Measurements from ENCODE around the gene ZNF646.

DNA sequence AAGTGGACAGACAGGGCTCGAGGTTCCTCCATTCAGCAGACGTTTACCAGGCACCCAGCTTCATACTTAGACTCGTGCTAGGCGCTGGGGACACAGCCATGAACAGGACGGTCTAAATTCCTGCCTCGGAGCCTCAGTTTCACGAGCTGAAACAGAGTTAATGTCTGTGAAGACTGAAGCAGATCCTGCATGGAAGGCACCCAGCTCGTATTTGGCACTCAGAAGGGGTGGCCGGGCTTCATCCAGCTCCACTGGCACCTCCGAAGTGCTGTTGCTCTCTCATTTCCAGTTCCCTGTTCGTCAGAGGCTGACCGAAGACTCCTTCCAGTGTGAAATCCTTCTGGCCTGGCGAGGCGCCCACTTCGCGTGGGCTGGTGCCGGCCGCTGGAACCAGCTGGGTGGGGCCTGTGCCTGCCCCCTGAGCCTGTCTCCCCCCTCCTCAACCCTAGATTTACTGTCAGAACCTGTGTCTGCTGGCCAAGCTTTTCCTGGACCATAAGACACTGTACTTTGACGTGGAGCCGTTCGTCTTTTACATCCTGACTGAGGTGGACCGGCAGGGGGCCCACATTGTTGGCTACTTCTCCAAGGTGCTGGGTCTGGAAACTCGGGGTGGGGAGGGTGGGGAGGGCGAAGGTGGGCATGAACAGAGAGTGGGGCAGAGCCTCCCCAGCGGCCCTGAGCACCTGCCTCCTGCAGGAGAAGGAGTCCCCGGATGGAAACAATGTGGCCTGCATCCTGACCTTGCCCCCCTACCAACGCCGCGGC, 55.5 kb downstream of the ZNF646 start:
- no peak for TF ChIP-seq CTCF (IDR thresholded peaks at IDR 0.05)
- no peak for TF ChIP-seq EP300 (IDR thresholded peaks at IDR 0.05)
- no peak for TF ChIP-seq POLR2A (IDR thresholded peaks at IDR 0.05)

Data from gastroesophageal sphincter (tissue), 3 donors.